ENCODE data around the gene PKN1.
"Not testable (repeated sequence)": the region's sequence is repeated elsewhere in the genome, so short reads cannot be mapped to it uniquely, and the experiment has no call there.

Gene PKN1

DNA sequence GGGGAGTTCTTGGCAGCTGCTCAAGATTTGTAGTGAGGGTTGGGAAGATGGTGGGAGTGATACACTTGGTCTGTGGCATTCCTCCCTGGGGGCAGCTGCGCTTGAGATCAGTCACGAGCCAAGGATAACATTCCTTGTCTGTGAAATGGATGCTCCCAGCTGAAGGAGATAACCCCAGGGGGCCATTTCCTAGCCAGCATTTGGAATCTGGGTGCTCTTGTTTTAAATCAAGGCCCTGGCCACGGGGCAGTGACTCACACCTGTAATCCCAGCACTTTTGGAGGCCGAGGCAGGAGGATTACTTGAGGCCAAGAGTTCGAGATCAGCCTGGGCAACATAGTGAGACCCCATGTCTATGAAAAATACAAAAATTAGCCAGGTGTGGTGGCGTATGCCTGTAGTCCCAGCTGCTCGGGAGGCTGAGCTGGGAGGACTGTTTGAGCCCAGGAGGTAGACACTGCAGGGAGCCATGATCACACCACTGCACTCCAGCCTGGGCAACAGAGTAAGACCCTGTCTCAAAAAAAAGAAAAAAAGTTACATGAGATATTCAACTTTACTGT lies 4.6 kb downstream of the PKN1 start:
- peak overlapping the region; percentile 9 for H3K4me3 Mint-ChIP-seq
- peak overlapping the region; percentile 81 for H3K27ac Mint-ChIP-seq
- no peaks in the 10 kb centered on the region for H3K9me3 Mint-ChIP-seq
- H3K36me3 Mint-ChIP-seq, result peaks cover 3% of the 10 kb centered on the region
- H3K4me1 Mint-ChIP-seq, result peaks cover 51% of the 10 kb centered on the region
- no peaks in the 10 kb centered on the region for H3K27me3 Mint-ChIP-seq

- H3K4me1 Mint-ChIP-seq, result peaks cover 53% of the 10 kb centered on the region
- no peaks in the 10 kb centered on the region for H3K9me3 Mint-ChIP-seq
- peak overlapping the region; percentile 65 for H3K27ac Mint-ChIP-seq
- H3K27me3 Mint-ChIP-seq, result no peaks in the 10 kb centered on the region
- H3K4me3 Mint-ChIP-seq, result peak overlapping the region; percentile 66
- H3K36me3 Mint-ChIP-seq, result peaks cover 8% of the 10 kb centered on the region
Measured at GRCh38 chr19:14439014-14439413, 5.9 kb downstream of the PKN1 start.

DNA sequence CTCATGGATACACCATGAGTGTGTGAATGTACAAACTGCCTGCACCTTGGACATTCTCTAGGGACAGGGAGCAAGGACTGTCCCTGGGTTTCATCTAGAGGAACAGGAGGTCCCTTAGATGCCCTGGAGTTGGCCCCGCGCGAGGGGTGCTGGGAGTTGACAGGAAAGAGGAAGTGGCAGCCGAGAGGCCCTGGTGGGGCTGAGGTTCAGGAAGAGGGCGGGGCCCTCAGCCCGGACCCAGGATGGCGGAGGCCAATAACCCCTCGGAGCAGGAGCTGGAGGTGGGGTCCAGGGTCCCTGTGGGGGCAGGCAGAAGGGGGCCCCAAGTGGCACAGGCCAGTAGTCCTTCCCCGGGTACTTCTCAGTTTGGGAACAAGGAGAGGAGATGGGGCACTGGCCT lies 6.9 kb downstream of the PKN1 start:
- no peaks in the 10 kb centered on the region for H3K9me3 Mint-ChIP-seq
- H3K4me1 Mint-ChIP-seq, result peaks cover 48% of the 10 kb centered on the region
- peak overlapping the region; percentile 93 for H3K27ac Mint-ChIP-seq
- no peaks in the 10 kb centered on the region for H3K27me3 Mint-ChIP-seq
- H3K36me3 Mint-ChIP-seq, result peaks cover 8% of the 10 kb centered on the region
- peak overlapping the region; percentile 94 for H3K4me3 Mint-ChIP-seq

GRCh38 chr19:14441041-14441938 lies 8.2 kb downstream of the PKN1 start:
- Mint-ChIP-seq H3K27ac (no peak overlapping the region), H3K27me3 (no peaks in the 10 kb centered on the region), H3K4me1 (peaks cover 44% of the 10 kb centered on the region), H3K4me3 (peak overlapping the region; percentile 94), H3K36me3 (peaks cover 10% of the 10 kb centered on the region), H3K9me3 (no peaks in the 10 kb centered on the region)

GRCh38 chr19:14442891-14443631 lies 10.0 kb downstream of the PKN1 start:
- peaks cover 15% of the 10 kb centered on the region for H3K36me3 Mint-ChIP-seq
- H3K9me3 Mint-ChIP-seq, result no peaks in the 10 kb centered on the region
- no peak overlapping the region for H3K27ac Mint-ChIP-seq
- H3K4me3 Mint-ChIP-seq, result no peak overlapping the region
- H3K4me1 Mint-ChIP-seq, result peaks cover 41% of the 10 kb centered on the region
- no peaks in the 10 kb centered on the region for H3K27me3 Mint-ChIP-seq

DNA sequence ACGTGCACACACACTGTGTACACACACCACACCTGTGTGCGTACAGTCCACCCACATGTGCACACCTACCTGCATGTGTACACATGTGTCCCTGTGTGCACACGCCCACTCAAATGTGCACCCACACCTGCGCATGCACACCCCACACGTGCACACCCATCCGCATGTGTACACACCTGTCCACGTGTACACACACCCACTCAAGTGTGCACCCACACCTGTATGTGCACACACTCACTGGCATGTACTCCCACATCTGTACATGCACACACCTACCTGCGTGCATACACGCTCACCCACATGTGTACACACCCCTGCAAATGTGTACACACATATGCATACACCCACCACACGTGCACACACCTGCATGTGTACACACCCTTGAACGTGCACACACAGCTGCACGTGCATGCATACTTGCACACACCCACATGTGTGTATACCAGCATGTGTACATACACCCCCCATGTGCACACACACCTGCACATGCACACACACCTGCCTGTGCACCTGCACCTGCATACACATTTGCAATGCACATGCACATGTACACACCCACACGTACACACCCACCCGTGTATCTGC lies 10.6 kb downstream of the PKN1 start:
- Mint-ChIP-seq H3K27ac (no peak overlapping the region), H3K9me3 (no peaks in the 10 kb centered on the region), H3K27me3 (no peaks in the 10 kb centered on the region), H3K4me1 (peaks cover 39% of the 10 kb centered on the region), H3K36me3 (peaks cover 15% of the 10 kb centered on the region), H3K4me3 (no peak overlapping the region)

- Mint-ChIP-seq H3K27me3 (no peaks in the 10 kb centered on the region), H3K36me3 (peaks cover 18% of the 10 kb centered on the region), H3K27ac (no peak overlapping the region), H3K4me3 (no peak overlapping the region), H3K9me3 (no peaks in the 10 kb centered on the region), H3K4me1 (peaks cover 30% of the 10 kb centered on the region)
Measured at GRCh38 chr19:14446336-14447036, 13.4 kb downstream of the PKN1 start.

DNA sequence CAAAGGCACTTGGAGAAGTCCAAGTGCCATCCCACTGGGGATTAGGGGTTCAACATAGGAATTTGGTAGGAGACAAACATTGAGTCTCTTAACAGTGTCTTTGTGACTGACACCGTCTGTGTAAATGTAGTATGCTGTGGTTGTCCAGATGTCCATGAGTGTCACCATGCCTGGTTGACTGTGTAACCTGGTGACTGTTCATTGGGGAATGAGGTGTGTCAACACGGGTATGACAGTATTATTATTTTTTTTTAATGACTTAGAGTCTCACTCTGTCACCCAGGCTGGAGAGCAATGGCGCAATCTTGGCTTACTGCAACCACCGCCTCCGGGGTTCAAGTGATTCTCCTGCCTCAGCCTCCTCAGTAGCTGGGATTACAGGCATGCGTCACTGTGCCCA lies 16.2 kb downstream of the PKN1 start:
- Mint-ChIP-seq H3K4me3 (no peak overlapping the region), H3K36me3 (peaks cover 14% of the 10 kb centered on the region), H3K9me3 (no peaks in the 10 kb centered on the region), H3K27me3 (no peaks in the 10 kb centered on the region), H3K27ac (peak overlapping the region; percentile 76), H3K4me1 (peaks cover 23% of the 10 kb centered on the region)

DNA sequence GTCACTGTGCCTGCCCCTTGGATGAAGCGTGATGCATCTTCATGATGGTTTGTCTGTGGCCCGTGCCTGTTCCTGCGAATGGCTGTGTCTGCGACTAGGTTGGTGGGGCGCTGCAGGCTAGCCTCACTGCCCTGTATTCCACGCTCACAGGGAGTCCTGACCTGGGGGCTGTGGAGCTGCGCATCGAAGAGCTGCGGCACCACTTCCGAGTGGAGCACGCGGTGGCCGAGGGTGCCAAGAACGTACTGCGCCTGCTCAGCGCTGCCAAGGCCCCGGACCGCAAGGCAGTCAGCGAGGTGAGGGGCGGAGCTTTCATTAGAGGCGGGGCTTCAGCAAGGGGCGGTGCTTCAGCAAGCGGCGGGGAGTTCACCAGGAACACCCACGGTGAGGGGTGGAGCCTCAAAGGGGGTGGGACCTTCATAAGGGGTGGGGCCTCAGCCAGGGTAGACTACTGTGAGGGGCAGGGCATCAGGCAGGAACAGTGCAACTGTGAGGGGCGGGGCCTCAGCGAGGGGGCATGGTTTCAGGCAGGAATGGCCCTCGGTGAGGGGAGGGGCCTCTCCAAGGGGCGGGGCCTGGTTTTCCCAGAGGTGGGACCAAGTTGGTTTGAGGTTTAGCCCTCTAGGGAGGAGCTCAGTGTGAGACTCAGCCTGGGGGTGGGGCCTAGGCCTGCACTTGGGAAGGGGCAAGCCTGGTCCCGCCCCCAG lies 17.2 kb downstream of the PKN1 start:
- Mint-ChIP-seq H3K9me3 (no peaks in the 10 kb centered on the region), H3K36me3 (peaks cover 16% of the 10 kb centered on the region), H3K27ac (no peak overlapping the region), H3K4me3 (no peak overlapping the region), H3K4me1 (peaks cover 18% of the 10 kb centered on the region), H3K27me3 (no peaks in the 10 kb centered on the region)

DNA sequence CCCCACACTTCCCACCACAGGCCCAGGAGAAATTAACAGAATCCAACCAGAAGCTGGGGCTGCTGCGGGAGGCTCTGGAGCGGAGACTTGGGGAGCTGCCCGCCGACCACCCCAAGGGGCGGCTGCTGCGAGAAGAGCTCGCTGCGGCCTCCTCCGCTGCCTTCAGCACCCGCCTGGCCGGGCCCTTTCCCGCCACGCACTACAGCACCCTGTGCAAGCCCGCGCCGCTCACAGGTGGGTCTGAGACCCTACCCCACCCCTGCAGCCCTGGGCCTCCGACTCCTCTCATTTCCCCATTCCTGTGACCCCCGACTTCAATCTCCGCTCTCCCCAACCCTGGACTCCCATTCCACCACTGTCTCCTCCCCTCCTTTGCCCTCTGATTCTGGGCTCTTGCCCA lies 17.8 kb downstream of the PKN1 start:
- H3K4me3 Mint-ChIP-seq, result no peak overlapping the region
- H3K27ac Mint-ChIP-seq, result no peak overlapping the region
- no peaks in the 10 kb centered on the region for H3K27me3 Mint-ChIP-seq
- no peaks in the 10 kb centered on the region for H3K9me3 Mint-ChIP-seq
- peaks cover 20% of the 10 kb centered on the region for H3K4me1 Mint-ChIP-seq
- H3K36me3 Mint-ChIP-seq, result peaks cover 16% of the 10 kb centered on the region

DNA sequence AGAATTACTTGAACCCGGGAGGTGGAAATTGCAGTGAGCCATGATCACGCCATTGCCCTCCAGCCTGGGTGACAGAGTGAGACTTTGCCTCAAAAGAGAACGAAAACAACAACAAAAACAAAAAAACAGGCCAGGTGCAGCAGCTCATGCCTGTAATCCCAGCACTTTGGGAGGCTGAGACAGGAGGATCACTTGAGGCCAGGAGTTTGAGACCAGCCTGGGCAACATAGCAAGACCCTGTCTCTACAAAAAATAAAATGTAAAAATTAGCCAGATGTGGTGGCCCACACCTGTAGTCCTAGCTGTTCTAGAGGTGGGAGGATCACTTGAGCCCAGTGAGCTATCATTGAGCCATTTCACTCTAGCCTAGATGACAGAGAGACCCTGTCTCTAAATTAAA lies 19.2 kb downstream of the PKN1 start:
- not testable (repeated sequence) for H3K4me3 Mint-ChIP-seq, H3K27ac Mint-ChIP-seq
- H3K36me3 Mint-ChIP-seq, result peaks cover 10% of the 10 kb centered on the region

DNA sequence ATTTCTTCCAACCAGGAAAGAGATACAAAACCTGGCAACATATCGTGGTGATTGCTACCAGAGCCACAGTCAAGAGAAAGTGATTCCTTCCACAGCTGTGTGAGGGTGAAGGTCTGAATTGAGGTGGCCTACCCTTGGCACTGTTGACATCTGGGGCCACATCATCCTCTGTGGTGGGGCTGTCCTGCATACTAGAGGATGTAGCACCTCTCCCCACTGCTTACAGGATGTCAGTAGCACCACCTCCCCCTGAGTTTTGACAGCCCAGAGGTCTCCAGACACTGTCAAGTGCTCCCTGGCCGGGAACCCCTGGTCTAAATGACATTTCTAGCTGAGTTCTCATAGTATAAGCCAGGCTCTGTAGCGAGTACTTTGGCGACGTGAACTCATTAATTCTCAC lies 26.6 kb downstream of the PKN1 start:
- H3K36me3 Mint-ChIP-seq, result peaks cover 8% of the 10 kb centered on the region
- peaks cover 3% of the 10 kb centered on the region for H3K4me1 Mint-ChIP-seq
- H3K4me3 Mint-ChIP-seq, result no peak overlapping the region
- H3K27me3 Mint-ChIP-seq, result no peaks in the 10 kb centered on the region
- no peak overlapping the region for H3K27ac Mint-ChIP-seq
- H3K9me3 Mint-ChIP-seq, result no peaks in the 10 kb centered on the region

More for the DNA sequence above, 19.2 kb downstream of the PKN1 start:
- H3K4me1 Mint-ChIP-seq, result peaks cover 22% of the 10 kb centered on the region
- H3K27me3 Mint-ChIP-seq, H3K9me3 Mint-ChIP-seq: not testable (repeated sequence)

GRCh38 chr19:14460935-14461334 lies 27.8 kb downstream of the PKN1 start:
- peak overlapping the region; percentile 78 for H3K27ac Mint-ChIP-seq
- H3K4me3 Mint-ChIP-seq, result no peak overlapping the region
- H3K9me3 Mint-ChIP-seq, result no peaks in the 10 kb centered on the region

DNA sequence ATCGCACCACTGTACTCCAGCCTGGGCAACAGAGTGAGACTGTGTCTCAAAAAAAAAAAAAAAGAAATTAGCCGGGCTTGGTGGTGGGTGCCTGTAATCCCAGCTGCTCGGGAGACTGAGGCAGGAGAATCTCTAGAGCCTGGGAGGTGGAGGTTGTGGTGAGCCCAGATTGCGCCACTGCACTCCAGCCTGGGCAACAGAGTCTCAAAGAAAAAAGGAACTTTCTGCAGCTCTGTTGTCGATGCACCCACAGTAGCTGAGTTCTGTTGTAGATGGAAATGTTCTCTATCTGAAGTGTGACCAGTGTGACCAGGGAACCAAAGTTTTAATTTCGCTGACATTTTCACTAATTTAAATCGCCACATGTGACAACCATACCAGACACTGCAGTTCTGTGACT lies 29.3 kb downstream of the PKN1 start:
- H3K9me3 Mint-ChIP-seq, H3K36me3 Mint-ChIP-seq, H3K4me1 Mint-ChIP-seq, H3K4me3 Mint-ChIP-seq, H3K27me3 Mint-ChIP-seq, H3K27ac Mint-ChIP-seq: not testable (repeated sequence)

More at GRCh38 chr19:14460935-14461334, 27.8 kb downstream of the PKN1 start:
- Mint-ChIP-seq H3K36me3 (peaks cover 7% of the 10 kb centered on the region), H3K4me1 (peaks cover 1% of the 10 kb centered on the region), H3K27me3 (no peaks in the 10 kb centered on the region)

DNA sequence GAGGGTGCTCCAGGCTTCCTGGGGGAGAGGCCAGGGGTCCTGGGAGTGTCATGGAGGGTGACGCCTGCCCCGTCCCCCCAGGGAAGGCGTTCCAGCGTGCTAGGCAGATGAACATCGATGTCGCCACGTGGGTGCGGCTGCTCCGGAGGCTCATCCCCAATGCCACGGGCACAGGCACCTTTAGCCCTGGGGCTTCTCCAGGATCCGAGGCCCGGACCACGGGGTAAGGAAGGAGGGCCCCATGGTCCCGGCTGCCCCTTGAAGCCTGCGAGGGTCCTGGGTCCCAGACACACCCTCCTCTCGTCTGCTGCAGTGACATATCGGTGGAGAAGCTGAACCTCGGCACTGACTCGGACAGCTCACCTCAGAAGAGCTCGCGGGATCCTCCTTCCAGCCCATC lies 30.6 kb downstream of the PKN1 start:
- Mint-ChIP-seq H3K27me3 (no peaks in the 10 kb centered on the region), H3K27ac (no peak overlapping the region), H3K9me3 (no peaks in the 10 kb centered on the region), H3K4me1 (no peaks in the 10 kb centered on the region), H3K36me3 (peaks cover 6% of the 10 kb centered on the region), H3K4me3 (no peak overlapping the region)

Data from activated naive CD4-positive, alpha-beta T cell treated with anti-CD3 and anti-CD28 coated beads, Interleukin-2, amount 50 U/mL, for 24 hours (primary cell).